Loucy (cell line): ENCODE measurements around the gene FRRS1L.

Source experiments
- EZH2phosphoT487 ChIP-seq: fragments of 200-600 bp; IDR thresholded peaks from 2 replicates; pipeline ENCODE4 v1.6.1; 2018; ENCODE audit warnings: antibody characterized with exemption, mild to moderate bottlenecking, moderate library complexity, borderline replicate concordance
- TF ChIP-seq, protein P1 (sequence below): fragments of 200-600 bp; sonication (generic); conservative IDR thresholded peaks from 2 replicates; pipeline ENCODE4 v1.5.1; 2014; ENCODE audit warnings: mild to moderate bottlenecking, antibody characterized with exemption, low read length

DNA sequence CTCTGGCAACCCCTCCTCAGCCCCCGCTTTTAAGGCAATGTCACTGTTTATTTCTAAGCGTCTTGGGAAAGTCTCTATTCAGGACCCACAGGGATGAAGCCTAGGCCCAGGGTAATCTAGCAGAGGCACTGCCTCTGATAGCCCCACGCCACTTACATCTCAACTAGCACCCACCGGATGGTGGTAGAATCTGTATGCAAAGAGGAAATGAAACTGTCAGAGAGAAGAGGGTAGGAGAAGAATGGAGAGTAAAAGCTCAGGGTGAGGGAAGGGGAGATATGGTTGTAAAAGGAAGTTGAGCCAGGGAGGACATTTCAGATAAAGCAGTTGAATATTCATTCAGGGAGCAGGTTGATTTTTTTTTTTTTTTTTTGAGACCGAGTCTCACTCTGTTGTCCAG is 3.0 kb downstream of the FRRS1L start:
- TF ChIP-seq, protein P1, sequence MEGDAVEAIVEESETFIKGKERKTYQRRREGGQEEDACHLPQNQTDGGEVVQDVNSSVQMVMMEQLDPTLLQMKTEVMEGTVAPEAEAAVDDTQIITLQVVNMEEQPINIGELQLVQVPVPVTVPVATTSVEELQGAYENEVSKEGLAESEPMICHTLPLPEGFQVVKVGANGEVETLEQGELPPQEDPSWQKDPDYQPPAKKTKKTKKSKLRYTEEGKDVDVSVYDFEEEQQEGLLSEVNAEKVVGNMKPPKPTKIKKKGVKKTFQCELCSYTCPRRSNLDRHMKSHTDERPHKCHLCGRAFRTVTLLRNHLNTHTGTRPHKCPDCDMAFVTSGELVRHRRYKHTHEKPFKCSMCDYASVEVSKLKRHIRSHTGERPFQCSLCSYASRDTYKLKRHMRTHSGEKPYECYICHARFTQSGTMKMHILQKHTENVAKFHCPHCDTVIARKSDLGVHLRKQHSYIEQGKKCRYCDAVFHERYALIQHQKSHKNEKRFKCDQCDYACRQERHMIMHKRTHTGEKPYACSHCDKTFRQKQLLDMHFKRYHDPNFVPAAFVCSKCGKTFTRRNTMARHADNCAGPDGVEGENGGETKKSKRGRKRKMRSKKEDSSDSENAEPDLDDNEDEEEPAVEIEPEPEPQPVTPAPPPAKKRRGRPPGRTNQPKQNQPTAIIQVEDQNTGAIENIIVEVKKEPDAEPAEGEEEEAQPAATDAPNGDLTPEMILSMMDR, result no peak
- TF ChIP-seq EZH2phosphoT487, result no peak
